Activated CD4-positive, alpha-beta T cell treated with anti-CD3 and anti-CD28 coated beads, Interleukin-10, Interleukin-2, amounts not matched to agents 100 ng/mL and 50 ng/mL, durations not matched to agents 16 hours and 8 hours (primary cell): ENCODE data around the gene CPEB3.
"Not testable (repeated sequence)": the region's sequence is repeated elsewhere in the genome, so short reads cannot be mapped to it uniquely, and the experiment has no call there.

ENCODE experiments used
- DNase-seq: peaks from one replicate; pipeline ENCODE4 v3.0.0-alpha.2; 2020

The CPEB3 gene

GRCh38 chr10:92208157-92208720 lies 82.6 kb downstream of the CPEB3 start:
- DNase-seq, result no peak

- DNase-seq, result no peak
Measured at GRCh38 chr10:92207061-92207460, 83.8 kb downstream of the CPEB3 start.

- no peak for DNase-seq
Measured at GRCh38 chr10:92203919-92204623, 86.8 kb downstream of the CPEB3 start.

- no peak for DNase-seq
Measured at GRCh38 chr10:92202536-92202935, 88.3 kb downstream of the CPEB3 start.

- DNase-seq, result no peak
Measured at GRCh38 chr10:92200564-92200963, 90.3 kb downstream of the CPEB3 start.

GRCh38 chr10:92187101-92187500 lies 103.8 kb downstream of the CPEB3 start:
- DNase-seq, result no peak

GRCh38 chr10:92184977-92185376 lies 105.9 kb downstream of the CPEB3 start:
- no peak for DNase-seq

- DNase-seq, result no peak
Measured at GRCh38 chr10:92183199-92183598, 107.7 kb downstream of the CPEB3 start.

GRCh38 chr10:92181575-92181974 lies 109.3 kb downstream of the CPEB3 start:
- no peak for DNase-seq

GRCh38 chr10:92180399-92180798 lies 110.5 kb downstream of the CPEB3 start:
- DNase-seq, result no peak

GRCh38 chr10:92177546-92177945 lies 113.3 kb downstream of the CPEB3 start:
- DNase-seq, result no peak

GRCh38 chr10:92175164-92175563 lies 115.7 kb downstream of the CPEB3 start:
- no peak for DNase-seq

GRCh38 chr10:92173996-92174395 lies 116.9 kb downstream of the CPEB3 start:
- DNase-seq, result no peak

GRCh38 chr10:92164036-92164696 lies 126.7 kb downstream of the CPEB3 start:
- no peak for DNase-seq

- DNase-seq, result no peak
Measured at GRCh38 chr10:92162541-92162940, 128.3 kb downstream of the CPEB3 start.

GRCh38 chr10:92156874-92157773 lies 133.8 kb downstream of the CPEB3 start:
- no peak for DNase-seq

- DNase-seq, result no peak
Measured at GRCh38 chr10:92150823-92151222, 140.1 kb downstream of the CPEB3 start.

- DNase-seq, result no peak
Measured at GRCh38 chr10:92149261-92149660, 141.6 kb downstream of the CPEB3 start.

- no peak for DNase-seq
Measured at GRCh38 chr10:92146781-92147180, 144.1 kb downstream of the CPEB3 start.

- DNase-seq, result no peak
Measured at GRCh38 chr10:92146107-92146506, 144.8 kb downstream of the CPEB3 start.

- no peak for DNase-seq
Measured at GRCh38 chr10:92142949-92143348, 147.9 kb downstream of the CPEB3 start.

GRCh38 chr10:92142512-92142911 lies 148.4 kb downstream of the CPEB3 start:
- no peak for DNase-seq

GRCh38 chr10:92141147-92141546 lies 149.7 kb downstream of the CPEB3 start:
- not testable (repeated sequence) for DNase-seq
